Activated CD8-positive, alpha-beta memory T cell treated with anti-CD3 and anti-CD28 coated beads for 4 hours (primary cell): ENCODE data around the gene C3orf22.
"Not testable (repeated sequence)": the region's sequence is repeated elsewhere in the genome, so short reads cannot be mapped to it uniquely, and the experiment has no call there.

Source experiments
- DNase-seq, 2 donors: peaks; one replicate each; pipeline ENCODE4 v3.0.0-alpha.2; 2020; ENCODE audit warnings: low read depth in 2 of 2

C3orf22 gene

GRCh38 chr3:126558336-126559071, at the start of gene C3orf22:
C3orf22 (minus strand) TSS chr3:126558932; CDS start chr3:126553390, 5,542 bp downstream.
- DNase-seq = no peak

- DNase-seq = peak in 1 of 2 donors; percentile 1
Observed at GRCh38 chr3:126607214-126607908, 48.6 kb upstream of the C3orf22 start.

GRCh38 chr3:126606001-126606400, 47.3 kb upstream of the C3orf22 start:
- DNase-seq = no peak

- no peak for DNase-seq
Observed at GRCh38 chr3:126604691-126605090, 46.0 kb upstream of the C3orf22 start.

- DNase-seq = no peak
Observed at GRCh38 chr3:126599101-126599500, 40.4 kb upstream of the C3orf22 start.

GRCh38 chr3:126595479-126595878, 36.7 kb upstream of the C3orf22 start:
- not testable (repeated sequence) for DNase-seq

GRCh38 chr3:126591515-126591914, 32.8 kb upstream of the C3orf22 start:
- not testable (repeated sequence) for DNase-seq

GRCh38 chr3:126582311-126582710, 23.6 kb upstream of the C3orf22 start:
- no peak for DNase-seq

- no peak for DNase-seq
Observed at GRCh38 chr3:126581569-126581968, 22.8 kb upstream of the C3orf22 start.

- no peak for DNase-seq
Observed at GRCh38 chr3:126580746-126581145, 22.0 kb upstream of the C3orf22 start.

GRCh38 chr3:126578702-126579101, 20.0 kb upstream of the C3orf22 start:
- no peak for DNase-seq

- DNase-seq = no peak
Observed at GRCh38 chr3:126577261-126577660, 18.5 kb upstream of the C3orf22 start.

GRCh38 chr3:126573492-126574117, 14.9 kb upstream of the C3orf22 start:
- DNase-seq = no peak

- no peak for DNase-seq
Observed at GRCh38 chr3:126571078-126571477, 12.3 kb upstream of the C3orf22 start.

GRCh38 chr3:126570103-126570541, 11.4 kb upstream of the C3orf22 start:
- no peak for DNase-seq

- no peak for DNase-seq
Observed at GRCh38 chr3:126569390-126569975, 10.8 kb upstream of the C3orf22 start.

GRCh38 chr3:126568776-126569342, 10.1 kb upstream of the C3orf22 start:
- no peak for DNase-seq

GRCh38 chr3:126567696-126568438, 9.1 kb upstream of the C3orf22 start:
- DNase-seq = no peak

GRCh38 chr3:126562737-126563276, 4.1 kb upstream of the C3orf22 start:
- DNase-seq = no peak

GRCh38 chr3:126557761-126558160, 971 bp downstream of the C3orf22 start:
- no peak for DNase-seq

- no peak for DNase-seq
Observed at GRCh38 chr3:126557415-126557745, 1.4 kb downstream of the C3orf22 start.
